NT2/D1 (cell line): ENCODE measurements around the gene HNRNPF.

Experiments
- DNase-seq: peaks from one replicate; pipeline ENCODE4 v3.0.0-alpha.2; 2011; ENCODE audit warnings: low read depth, low spot score
- H3K27me3 ChIP-seq: 2 replicates; pipeline ENCODE4 v1.6.0; 2011; ENCODE audit warnings: mild to moderate bottlenecking; ENCODE audit not compliant: insufficient read length, insufficient read depth
- H3K36me3 ChIP-seq: 2 replicates; pipeline ENCODE4 v1.6.1; 2011; ENCODE audit warnings: mild to moderate bottlenecking, low read length, mixed read lengths; ENCODE audit not compliant: insufficient read depth, insufficient read length
- H3K4me1 ChIP-seq: 2 replicates; pipeline ENCODE4 v1.5.1; 2011; ENCODE audit not compliant: insufficient read depth, insufficient read length
- H3K4me3 ChIP-seq: 2 replicates; pipeline ENCODE4 v1.5.1; 2011; ENCODE audit warnings: low read depth; ENCODE audit not compliant: insufficient read length
- H3K9ac ChIP-seq: 2 replicates; pipeline ENCODE4 v1.6.0; 2011; ENCODE audit warnings: low read depth; ENCODE audit not compliant: insufficient read length
- H3K9me3 ChIP-seq: 2 replicates; pipeline ENCODE4 v1.5.1; 2011; ENCODE audit warnings: mild to moderate bottlenecking, low read length; ENCODE audit not compliant: insufficient read depth
- SUZ12 ChIP-seq: IDR thresholded peaks from 2 replicates; pipeline ENCODE4 v1.6.1; 2011; ENCODE audit not compliant: insufficient read length, insufficient read depth; ENCODE audit errors: extremely low read depth
- YY1 ChIP-seq: IDR thresholded peaks from 2 replicates; pipeline ENCODE4 v1.6.1; 2011; ENCODE audit not compliant: insufficient read length, insufficient read depth
- ZNF274 ChIP-seq: IDR thresholded peaks from 2 replicates; pipeline ENCODE4 v1.6.1; 2011; ENCODE audit warnings: mild to moderate bottlenecking, low read depth, low read length

The HNRNPF gene

DNA sequence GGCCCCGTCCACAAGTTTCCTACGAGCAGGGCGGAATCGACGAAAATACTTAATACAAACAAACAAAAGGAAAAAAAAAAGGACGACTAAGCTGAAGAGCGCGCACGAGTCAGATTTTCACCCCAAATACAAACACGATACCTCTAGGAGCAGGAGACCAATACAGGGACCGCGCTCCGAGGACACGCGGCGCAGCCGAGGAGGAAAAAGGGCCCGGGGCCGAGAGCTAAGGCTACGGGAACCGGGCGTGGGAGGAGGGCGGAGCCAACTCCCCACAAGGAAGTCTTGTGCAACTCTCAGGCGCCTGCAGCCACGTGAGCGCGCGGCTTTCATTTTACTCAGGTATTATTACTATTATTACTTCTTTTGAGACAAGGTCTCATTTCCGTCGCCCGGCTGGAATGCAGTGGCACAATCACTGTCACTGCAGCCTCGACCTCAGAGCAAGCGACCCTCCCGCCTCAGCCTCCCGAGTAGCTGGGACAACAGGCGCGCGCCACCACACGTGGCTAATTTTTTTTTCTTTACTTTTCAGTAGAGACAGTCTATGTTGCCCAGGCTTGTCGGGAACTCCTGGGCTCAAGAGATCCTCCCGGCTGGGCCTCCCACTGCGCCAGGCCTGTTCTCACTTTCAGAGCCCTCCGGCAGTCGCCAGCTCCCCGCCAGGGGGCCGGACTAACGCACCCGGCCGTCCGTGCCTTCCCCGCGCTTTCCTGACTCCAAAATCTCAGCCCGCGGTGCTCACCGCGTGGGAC, 1.2 kb downstream of the HNRNPF start:
- TF ChIP-seq YY1 = no peak
- peak overlapping the region; percentile 91 for H3K9ac ChIP-seq
- peaks cover 10% of the 10 kb centered on the region for H3K36me3 ChIP-seq
- H3K9me3 ChIP-seq = no peaks in the 10 kb centered on the region
- DNase-seq = no peak
- peaks cover 2% of the 10 kb centered on the region for H3K4me1 ChIP-seq
- peak overlapping the region; percentile 79 for H3K4me3 ChIP-seq
- no peaks in the 10 kb centered on the region for H3K27me3 ChIP-seq

DNA sequence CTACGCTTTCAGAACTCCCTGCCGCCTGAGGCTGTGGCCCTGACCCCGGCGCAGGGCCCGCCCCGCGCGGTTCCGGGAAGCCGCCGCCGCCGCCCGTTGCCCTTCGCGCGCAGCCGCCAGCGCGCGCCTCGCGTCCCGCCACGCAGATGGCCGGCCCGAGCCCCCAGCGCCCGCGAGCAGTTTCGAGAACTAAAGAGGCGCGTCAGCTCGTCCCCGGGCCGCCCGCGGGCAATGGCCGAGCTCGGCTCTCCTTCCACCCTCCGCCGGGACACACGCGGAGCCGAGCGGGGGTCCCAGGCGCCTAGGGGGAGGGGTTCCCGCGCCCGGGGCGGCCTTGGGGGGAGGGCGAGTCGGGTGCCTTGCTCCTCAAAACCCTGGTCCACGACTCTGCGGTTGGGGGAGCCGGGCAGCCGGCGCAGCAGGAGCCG, 1.8 kb downstream of the HNRNPF start:
- DNase-seq = no peak
- peaks cover 2% of the 10 kb centered on the region for H3K4me1 ChIP-seq
- TF ChIP-seq YY1 (no peak), SUZ12 (no peak), ZNF274 (no peak)
- H3K36me3 ChIP-seq = peaks cover 10% of the 10 kb centered on the region
- no peaks in the 10 kb centered on the region for H3K27me3 ChIP-seq
- no peaks in the 10 kb centered on the region for H3K9me3 ChIP-seq
- H3K4me3 ChIP-seq = peak overlapping the region; percentile 79
- peak overlapping the region; percentile 91 for H3K9ac ChIP-seq

DNA sequence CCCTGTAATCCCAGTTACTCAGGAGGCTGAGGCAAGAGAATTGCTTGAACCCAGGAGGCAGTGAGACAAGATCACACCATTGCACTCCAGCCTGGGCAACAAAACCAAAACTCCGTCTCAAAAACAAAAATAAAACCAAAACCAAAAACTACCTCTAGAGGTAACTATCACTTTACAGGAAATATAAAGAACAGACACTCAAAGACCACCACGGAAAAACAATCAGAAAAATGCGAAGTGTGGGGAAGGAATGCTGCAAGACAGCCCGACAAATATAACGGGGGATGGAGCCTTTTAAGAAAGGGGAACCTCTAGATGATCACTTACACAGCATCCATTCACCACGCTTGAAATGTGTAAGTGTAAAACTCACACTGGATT, 4.3 kb downstream of the HNRNPF start:
- Histone ChIP-seq H3K4me1 (peaks cover 2% of the 10 kb centered on the region), H3K9ac (peak overlapping the region; percentile 56)
- DNase-seq = no peak

DNA sequence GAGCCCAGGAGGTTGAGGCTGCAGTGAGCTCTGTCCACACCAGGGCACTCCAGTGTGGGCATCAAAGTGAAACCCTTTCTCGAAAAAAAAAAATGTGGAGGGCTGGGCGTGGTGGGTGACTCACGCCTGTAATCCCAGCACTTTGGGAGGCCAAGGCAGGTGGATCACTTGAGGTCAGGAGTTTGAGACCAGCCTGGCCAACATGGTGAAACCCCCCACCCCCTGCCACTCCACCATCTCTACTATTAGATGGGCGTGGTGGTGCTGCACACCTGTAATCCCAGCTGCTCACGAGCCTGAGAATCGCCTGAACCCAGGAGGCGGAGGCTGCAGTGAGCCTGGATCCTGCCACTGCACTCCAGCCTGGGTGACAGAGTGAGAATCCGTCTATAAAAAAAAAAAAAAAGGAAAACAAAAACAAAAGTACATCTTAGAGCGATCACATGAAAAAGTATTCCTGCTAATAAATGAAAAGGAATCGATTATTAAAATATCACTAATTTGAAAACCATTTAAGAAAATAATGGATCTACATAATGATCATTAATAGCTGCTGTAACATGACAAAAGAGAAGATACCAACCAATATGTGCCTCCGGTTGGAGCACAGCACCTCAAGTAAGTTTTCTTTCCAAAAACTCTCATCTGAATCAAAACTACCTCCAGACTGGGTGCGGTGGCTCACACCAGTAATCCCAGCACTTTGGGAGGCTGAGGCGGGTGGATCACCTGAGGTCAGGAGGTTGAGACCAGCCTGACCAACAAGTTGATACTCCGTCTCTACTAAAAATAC, 4.9 kb downstream of the HNRNPF start:
- no peak overlapping the region for H3K9ac ChIP-seq
- H3K9me3 ChIP-seq = no peaks in the 10 kb centered on the region
- H3K36me3 ChIP-seq = peaks cover 19% of the 10 kb centered on the region
- no peak for DNase-seq
- no peak overlapping the region for H3K4me3 ChIP-seq
- H3K4me1 ChIP-seq = peaks cover 2% of the 10 kb centered on the region
- TF ChIP-seq ZNF274 = no peak
- no peaks in the 10 kb centered on the region for H3K27me3 ChIP-seq

More for the DNA sequence above, 4.3 kb downstream of the HNRNPF start:
- no peak for TF ChIP-seq SUZ12
- TF ChIP-seq YY1 = no peak
- no peak for TF ChIP-seq ZNF274
- no peaks in the 10 kb centered on the region for H3K9me3 ChIP-seq
- no peaks in the 10 kb centered on the region for H3K27me3 ChIP-seq
- H3K36me3 ChIP-seq = peaks cover 14% of the 10 kb centered on the region
- no peak overlapping the region for H3K4me3 ChIP-seq

DNA sequence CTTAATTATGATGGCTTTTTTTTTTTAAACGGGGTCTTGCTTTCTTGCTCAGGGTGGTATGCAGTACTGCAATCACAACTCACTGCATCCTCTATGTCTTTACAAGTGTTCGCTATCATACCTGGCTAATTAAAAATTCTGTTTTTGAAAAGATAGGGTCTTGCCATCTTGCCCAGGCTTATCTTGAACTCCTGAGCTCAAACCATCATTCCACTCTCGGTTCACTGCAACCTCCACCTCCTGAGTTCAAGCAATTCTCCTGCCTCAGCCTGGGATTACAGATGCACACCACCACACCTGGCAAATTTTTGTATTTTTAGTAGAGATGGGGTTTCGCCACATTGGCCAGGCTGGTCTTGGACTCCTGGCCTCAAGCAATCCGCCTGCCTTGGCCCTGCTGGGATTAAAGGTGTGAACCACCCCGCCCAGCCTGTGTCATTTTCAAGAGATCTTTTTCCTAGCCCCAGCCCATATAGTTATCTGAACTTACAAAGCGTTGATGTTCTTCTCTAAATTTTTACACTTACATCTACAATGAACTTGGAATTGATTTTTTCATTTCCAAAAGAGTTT, 6.0 kb downstream of the HNRNPF start:
- no peak for TF ChIP-seq SUZ12
- no peak for TF ChIP-seq YY1
- no peak for TF ChIP-seq ZNF274
- Histone ChIP-seq H3K4me3 (no peak overlapping the region), H3K9ac (no peak overlapping the region), H3K9me3 (no peaks in the 10 kb centered on the region), H3K36me3 (peaks cover 26% of the 10 kb centered on the region), H3K27me3 (no peaks in the 10 kb centered on the region), H3K4me1 (peaks cover 4% of the 10 kb centered on the region)
- DNase-seq = no peak

DNA sequence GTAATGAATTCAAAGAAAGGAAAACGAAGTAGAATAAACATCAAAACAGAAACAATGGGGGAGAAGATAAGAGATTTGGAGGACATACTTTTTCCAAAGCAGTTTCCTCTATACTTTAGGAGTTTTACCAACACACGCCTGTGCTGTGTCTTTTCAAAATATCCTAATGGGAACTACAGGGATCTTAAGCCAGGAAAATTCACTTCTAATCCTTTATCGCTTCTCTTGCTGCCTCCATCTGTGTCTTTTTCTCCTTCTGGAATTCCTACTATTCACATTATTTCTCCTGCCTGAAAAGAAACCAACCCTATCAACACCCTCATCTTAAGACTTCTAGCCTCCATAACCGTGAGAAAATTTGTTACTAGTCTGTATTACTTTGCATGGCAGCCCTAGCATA, 6.8 kb downstream of the HNRNPF start:
- no peak overlapping the region for H3K9ac ChIP-seq
- TF ChIP-seq YY1 = no peak
- TF ChIP-seq ZNF274 = no peak
- TF ChIP-seq SUZ12 = no peak
- H3K27me3 ChIP-seq = no peaks in the 10 kb centered on the region
- H3K36me3 ChIP-seq = peaks cover 32% of the 10 kb centered on the region
- peaks cover 4% of the 10 kb centered on the region for H3K4me1 ChIP-seq
- H3K9me3 ChIP-seq = no peaks in the 10 kb centered on the region
- no peak for DNase-seq
- H3K4me3 ChIP-seq = no peak overlapping the region

DNA sequence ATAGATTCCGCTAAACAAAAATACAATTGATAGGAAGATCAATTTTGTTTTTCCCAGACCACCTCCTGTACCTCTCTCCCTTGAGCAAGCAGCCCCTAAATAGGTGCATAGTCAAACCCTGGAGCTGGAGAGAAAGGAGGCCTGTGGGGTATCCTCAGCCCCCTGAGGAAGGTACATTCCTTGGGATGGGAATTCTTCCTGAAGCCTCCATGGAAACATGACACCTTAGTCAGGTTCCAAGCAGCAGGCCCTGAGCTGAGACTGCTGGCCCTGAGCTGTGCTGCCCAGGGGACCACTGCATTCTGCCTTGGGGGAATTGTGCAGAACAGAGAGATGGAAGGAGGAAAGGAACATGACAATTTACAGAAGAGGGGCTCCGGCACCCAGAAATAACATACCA, 7.4 kb downstream of the HNRNPF start:
- TF ChIP-seq YY1 (no peak), ZNF274 (no peak), SUZ12 (no peak)
- Histone ChIP-seq H3K27me3 (no peaks in the 10 kb centered on the region), H3K36me3 (peaks cover 34% of the 10 kb centered on the region), H3K9me3 (no peaks in the 10 kb centered on the region), H3K9ac (no peak overlapping the region), H3K4me3 (no peak overlapping the region), H3K4me1 (peaks cover 4% of the 10 kb centered on the region)
- DNase-seq = no peak
